ENCODE measurements around the gene SENP7.
"Not testable (repeated sequence)": the region's sequence is repeated elsewhere in the genome, so short reads cannot be mapped to it uniquely, and the experiment has no call there.

SENP7 gene

DNA sequence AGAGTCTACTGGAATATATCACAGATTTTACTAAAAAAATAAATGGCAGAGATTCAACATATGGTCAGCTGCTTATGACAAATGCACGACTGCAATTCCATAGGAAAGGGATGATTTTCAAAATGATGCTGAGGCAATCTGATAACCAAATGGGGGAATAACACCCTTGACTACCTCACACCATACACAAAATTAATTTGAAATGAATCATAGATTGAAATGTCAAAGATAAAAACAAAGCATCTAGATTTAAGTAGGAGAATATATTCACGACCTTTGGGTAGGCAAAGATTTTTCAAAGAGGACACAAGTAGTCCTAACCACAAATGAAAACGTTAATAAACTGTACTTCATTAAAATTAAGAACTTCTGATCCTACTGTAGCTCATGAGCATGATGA lies 11.2 kb downstream of the SENP7 start:
- no peak overlapping the region for H3K4me3 ChIP-seq (ENCODE audit: low read depth, low read length)
- TF ChIP-seq CTCF (IDR thresholded peaks at IDR 0.05; ENCODE audit: control insufficient read depth, extremely low read depth, insufficient read depth), result no peak
- DNase-seq (ENCODE audit: low read depth), result no peak

DNA sequence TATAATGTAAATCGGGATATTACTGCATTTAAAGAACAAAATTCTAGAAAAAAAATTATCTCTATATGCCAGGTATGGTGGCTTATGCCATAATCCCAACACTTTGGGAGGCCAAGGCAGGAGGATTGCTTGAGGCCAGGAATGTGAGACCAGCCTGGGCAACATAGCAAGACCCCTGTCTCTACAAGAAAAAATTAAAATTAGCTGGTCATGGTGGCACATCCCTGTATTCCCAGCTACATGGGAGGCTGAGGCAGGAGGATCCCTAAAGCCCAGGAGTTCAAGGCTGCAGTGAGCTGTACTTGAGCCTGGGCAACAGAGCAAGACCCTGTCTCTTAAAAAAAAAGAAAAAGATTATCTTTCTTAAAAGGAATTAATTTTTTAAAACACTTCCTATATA lies 12.8 kb downstream of the SENP7 start:
- no peak for TF ChIP-seq CTCF (IDR thresholded peaks at IDR 0.05; ENCODE audit: control insufficient read depth, extremely low read depth, insufficient read depth)
- no peak for DNase-seq (ENCODE audit: low read depth)
- H3K4me3 ChIP-seq (ENCODE audit: low read depth, low read length), result no peak overlapping the region

GRCh38 chr3:101497803-101498202 lies 15.2 kb downstream of the SENP7 start:
- TF ChIP-seq CTCF (IDR thresholded peaks at IDR 0.05; ENCODE audit: control insufficient read depth, extremely low read depth, insufficient read depth), result no peak
- no peak for DNase-seq (ENCODE audit: low read depth)
- H3K4me3 ChIP-seq (ENCODE audit: low read depth, low read length), result no peak overlapping the region

GRCh38 chr3:101495552-101495951 lies 17.5 kb downstream of the SENP7 start:
- TF ChIP-seq CTCF (IDR thresholded peaks at IDR 0.05; ENCODE audit: control insufficient read depth, extremely low read depth, insufficient read depth), result no peak
- no peak for DNase-seq (ENCODE audit: low read depth)

DNA sequence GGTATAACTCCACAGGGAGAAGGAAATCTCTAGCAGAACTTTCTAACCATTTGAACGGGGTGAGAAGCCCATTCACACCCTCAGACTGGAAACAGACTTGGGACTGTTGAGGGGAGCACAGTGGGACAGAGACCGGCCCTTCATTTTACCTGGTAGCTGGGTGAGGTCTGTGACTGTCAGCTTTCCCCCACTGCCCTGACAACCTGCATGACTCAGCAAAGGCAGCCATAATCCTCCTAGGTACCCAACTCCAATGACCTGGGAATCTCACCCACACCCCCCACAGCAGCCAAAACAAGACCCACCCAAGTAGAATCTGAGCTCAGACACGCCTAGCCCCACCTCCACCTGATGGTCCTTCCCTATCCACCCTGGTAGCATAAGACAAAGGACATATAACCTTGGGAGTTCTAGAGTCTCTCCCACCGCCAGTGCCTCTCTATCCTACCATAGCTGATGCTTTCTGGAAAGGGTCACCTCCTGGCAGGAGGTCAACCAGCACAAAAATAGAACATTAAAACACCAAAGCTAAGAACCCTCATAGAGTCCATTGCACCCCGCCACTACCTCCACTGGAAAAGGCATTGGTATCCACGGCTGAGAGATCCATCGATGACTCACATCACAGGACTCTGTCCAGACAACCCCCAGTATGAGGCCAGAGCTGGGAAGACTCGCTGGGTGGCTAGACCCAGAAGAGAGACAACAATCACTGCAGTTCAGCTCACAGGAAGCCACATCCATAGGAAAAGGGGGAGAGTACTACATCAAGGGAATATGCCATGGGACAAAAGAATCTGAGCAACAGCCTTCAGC lies 28.0 kb downstream of the SENP7 start:
- TF ChIP-seq CTCF (IDR thresholded peaks at IDR 0.05; ENCODE audit: control insufficient read depth, extremely low read depth, insufficient read depth), result no peak
- H3K4me3 ChIP-seq (ENCODE audit: low read depth, low read length), result no peak overlapping the region
- DNase-seq (ENCODE audit: low read depth), result no peak

More at GRCh38 chr3:101495552-101495951, 17.5 kb downstream of the SENP7 start:
- H3K4me3 ChIP-seq (ENCODE audit: low read depth, low read length), result no peak overlapping the region

- no peak for DNase-seq (ENCODE audit: low read depth)
- TF ChIP-seq CTCF (IDR thresholded peaks at IDR 0.05; ENCODE audit: control insufficient read depth, extremely low read depth, insufficient read depth), result no peak
- H3K4me3 ChIP-seq (ENCODE audit: low read depth, low read length), result no peak overlapping the region
Measured at GRCh38 chr3:101478980-101479379, 34.0 kb downstream of the SENP7 start.

GRCh38 chr3:101474841-101475552 lies 38.0 kb downstream of the SENP7 start:
- not testable (repeated sequence) for DNase-seq (ENCODE audit: low read depth); H3K4me3 ChIP-seq (ENCODE audit: low read depth, low read length)

GRCh38 chr3:101468676-101469075 lies 44.3 kb downstream of the SENP7 start:
- H3K4me3 ChIP-seq (ENCODE audit: low read depth, low read length); DNase-seq (ENCODE audit: low read depth): not testable (repeated sequence)

GRCh38 chr3:101467310-101467663 lies 45.7 kb downstream of the SENP7 start:
- not testable (repeated sequence) for DNase-seq (ENCODE audit: low read depth); H3K4me3 ChIP-seq (ENCODE audit: low read depth, low read length)

Data from LNCaP clone FGC (cell line).